Gastroesophageal sphincter (tissue), 3 donors: ENCODE measurements around the gene CEBPE.

ENCODE experiments used
- CTCF ChIP-seq, 4 experiments: fragments of 200-600 bp in 2 of 4; fragments of 450-650 bp in 2 of 4; sonication (generic) in 1 of 4; IDR thresholded peaks; one replicate each; pipeline ENCODE4 v1.5.1; 2017 to 2019; ENCODE audit warnings: antibody characterized with exemption in 4 of 4, mild to moderate bottlenecking in 2 of 4, moderate library complexity in 2 of 4
- POLR2A ChIP-seq, 2 donors: fragments of 450-650 bp; IDR thresholded peaks; one replicate each; pipeline ENCODE4 v1.6.1; 2017; ENCODE audit warnings: antibody characterized with exemption in 2 of 2, mild to moderate bottlenecking in 2 of 2, moderate library complexity in 1 of 2

GRCh38 chr14:23160924-23161522 is 42.0 kb upstream of the CEBPE start:
- TF ChIP-seq CTCF (IDR thresholded peaks at IDR 0.05) (no peak), POLR2A (IDR thresholded peaks at IDR 0.05) (no peak)
